Measurements from ENCODE around the gene IFRD2. TPM values are rescaled to one million over a fixed set of nuclear protein-coding genes. Genes with fewer than 3 reads are reported as not detected.

The IFRD2 gene
- total RNA-seq, 1 experiment from 2014 or later, result 111 TPM

- ATAC-seq (no peak), DNase-seq (ENCODE audit: low read depth, low spot score) (no peak)
- Histone ChIP-seq H3K36me3 (ENCODE audit: control insufficient read depth, insufficient read depth, low read length) (no peaks in the 10 kb centered on the region), H3K27ac (ENCODE audit: low read length) (no peak overlapping the region), H3K4me3 (ENCODE audit: low read depth in 2 of 2, low read length in 2 of 2) (no peak overlapping the region), H3K27me3 (ENCODE audit: control insufficient read depth, insufficient read depth, low read length) (no peaks in the 10 kb centered on the region), H3K9me3 (ENCODE audit: control insufficient read depth, insufficient read depth, low read depth, low read length) (no peaks in the 10 kb centered on the region), H3K4me1 (ENCODE audit: control insufficient read depth, insufficient read depth, low read length) (peaks cover 8% of the 10 kb centered on the region)
- ChIA-PET CTCF (interaction anchor here (1.0 to 1.1 kb wide), 2 partner anchors 11 to 148 kb away, joined by 3 read pairs; no protein-coding TSS in a partner anchor), POLR2A (no interaction called here)
- TF ChIP-seq POLR2AphosphoS5 (IDR thresholded peaks at IDR 0.05; ENCODE audit: low read depth, low read length), result no peak
- TF ChIP-seq TCF7L2 (IDR thresholded peaks at IDR 0.05; ENCODE audit: low read depth, low read length), result no peak
- TF ChIP-seq CTCF (IDR thresholded peaks at IDR 0.05), result no peak
- no peak for TF ChIP-seq REST (IDR thresholded peaks at IDR 0.05; ENCODE audit: insufficient read depth in 1 of 2, low read depth in 2 of 2, low read length in 1 of 2)
- TF ChIP-seq SIN3A (IDR thresholded peaks at IDR 0.05; ENCODE audit: borderline replicate concordance, insufficient read depth, low read depth, low read length), result no peak
- intact Hi-C loops (cut with micrococcal nuclease; ENCODE audit: unreplicated experiment), result no loop called here
- BruUV-seq (replicated peaks), result no TSS peak
- in situ Hi-C loops (cut with HindIII; ENCODE audit: low pct_unique_long_range_greater_than_20kb, low sequenced_read_pairs), result no loop called here
These were observed 20.8 kb downstream of the IFRD2 start for GRCh38 chr3:50271314-50271936.

- TF ChIP-seq POLR2AphosphoS5 (IDR thresholded peaks at IDR 0.05; ENCODE audit: low read depth, low read length) (no peak), TCF7L2 (IDR thresholded peaks at IDR 0.05; ENCODE audit: low read depth, low read length) (no peak), REST (IDR thresholded peaks at IDR 0.05; ENCODE audit: insufficient read depth in 1 of 2, low read depth in 2 of 2, low read length in 1 of 2) (no peak), SIN3A (IDR thresholded peaks at IDR 0.05; ENCODE audit: borderline replicate concordance, insufficient read depth, low read depth, low read length) (no peak), CTCF (IDR thresholded peaks at IDR 0.05) (no peak)
- CTCF ChIA-PET, result interaction anchor here (0.6 to 1.1 kb wide), 2 partner anchors 10 to 44 kb away, joined by 3 to 5 read pairs; no protein-coding TSS in a partner anchor
- Histone ChIP-seq H3K36me3 (ENCODE audit: control insufficient read depth, insufficient read depth, low read length) (no peaks in the 10 kb centered on the region), H3K9me3 (ENCODE audit: control insufficient read depth, insufficient read depth, low read depth, low read length) (no peaks in the 10 kb centered on the region), H3K27me3 (ENCODE audit: control insufficient read depth, insufficient read depth, low read length) (no peaks in the 10 kb centered on the region), H3K4me3 (ENCODE audit: low read depth in 2 of 2, low read length in 2 of 2) (no peak overlapping the region), H3K27ac (ENCODE audit: low read length) (no peak overlapping the region), H3K4me1 (ENCODE audit: control insufficient read depth, insufficient read depth, low read length) (peaks cover 8% of the 10 kb centered on the region)
- intact Hi-C loops (cut with micrococcal nuclease; ENCODE audit: unreplicated experiment), result no loop called here
- POLR2A ChIA-PET, result no interaction called here
- DNase-seq (ENCODE audit: low read depth, low spot score), result no peak
- no peak for ATAC-seq
- in situ Hi-C loops (cut with HindIII; ENCODE audit: low pct_unique_long_range_greater_than_20kb, low sequenced_read_pairs), result no loop called here
- no TSS peak for BruUV-seq (replicated peaks)
These were observed 21.6 kb downstream of the IFRD2 start for GRCh38 chr3:50270422-50271224.

Measured in Panc1 (cell line).